Bronchial epithelial cell (primary cell): Measurements from ENCODE around the gene SUMF1. TPM values are rescaled to one million over a fixed set of nuclear protein-coding genes. Genes with fewer than 3 reads are reported as not detected.
A peak's percentile ranks its signal among the peaks of the same experiment; 100 is the strongest.

Experiments
- DNase-seq: peaks from one replicate; pipeline ENCODE4 v3.0.0-alpha.2; 2010; ENCODE audit warnings: low read depth
- FAIRE-seq: peaks from 2 replicates; lab custom pipeline; 2011; peaks lifted over from hg19 to GRCh38; lab: Jason Lieb, UNC
- H3K27me3 ChIP-seq: 2 replicates; pipeline ENCODE4 v1.5.1; 2011; ENCODE audit warnings: low read length; ENCODE audit not compliant: control insufficient read depth, insufficient read depth
- H3K36me3 ChIP-seq: 2 replicates; pipeline ENCODE4 v1.5.1; 2011; ENCODE audit warnings: low read length; ENCODE audit not compliant: control insufficient read depth, insufficient read depth
- H3K4me3 ChIP-seq: 2 replicates; pipeline ENCODE4 v1.5.1; 2011; ENCODE audit warnings: mild to moderate bottlenecking, low read depth, low read length, control low read depth
- total RNA-seq: library from RNA; depleted of rRNA; stranded (reverse); fragments of >200 nt; gene quantifications from 2 replicates; pipeline ENCODE4 v1.2.1, GENCODE V29; 2014
- TF ChIP-seq, protein P1 (sequence below): IDR thresholded peaks from 2 replicates; pipeline ENCODE4 v1.5.1; 2011; ENCODE audit warnings: mild to moderate bottlenecking, moderate library complexity, low read length, control low read depth, inconsistent platforms; ENCODE audit not compliant: insufficient read depth, severe bottlenecking

SUMF1 gene
- total RNA-seq = 44.5 and 81.7 TPM in 2 replicates

DNA sequence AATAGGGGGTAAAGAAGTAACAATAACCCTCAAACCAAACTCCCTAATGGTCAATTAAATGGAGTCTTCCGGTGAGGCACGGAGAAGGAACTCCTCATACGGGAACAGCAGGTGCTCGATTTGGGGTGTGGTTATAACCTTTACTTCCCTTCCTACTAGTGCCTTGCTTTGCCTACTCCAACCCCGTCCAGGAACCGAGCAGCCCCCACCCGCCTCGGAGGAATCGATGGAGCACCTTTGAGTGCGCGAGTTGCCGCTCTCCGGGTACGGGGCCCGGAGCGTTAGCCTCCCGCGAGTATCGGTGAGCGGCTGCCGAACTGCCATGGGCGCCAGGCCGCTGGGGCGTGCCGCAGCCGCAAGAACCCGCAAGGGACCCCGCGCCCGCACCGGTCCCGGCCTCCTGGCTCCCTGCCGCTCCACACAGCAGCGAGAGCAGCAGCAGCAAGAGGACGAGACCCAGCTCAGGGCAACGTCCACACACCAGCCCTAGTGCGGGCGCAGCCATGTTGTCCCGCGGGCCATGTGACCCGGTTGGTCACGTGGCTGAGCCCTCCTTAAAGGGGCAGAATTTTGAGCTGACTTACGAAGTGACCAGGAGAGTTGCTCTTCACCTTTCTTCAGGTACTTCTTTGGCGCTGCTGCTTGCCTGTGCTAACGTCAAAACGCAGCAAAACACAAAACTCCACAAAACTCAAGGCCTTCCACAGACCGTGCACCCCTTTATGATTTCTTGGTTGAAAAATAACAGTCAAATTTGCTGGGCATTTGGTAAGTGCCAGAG lies at the start of gene SUMF1:
Gene SUMF1 (minus strand): TSS at position 529 of the 781 bp plus-strand sequence. CDS start 24 bp downstream, at position 505.
- no peak for FAIRE-seq
- H3K27me3 ChIP-seq = no peaks in the 10 kb centered on the region
- TF ChIP-seq, protein P1, sequence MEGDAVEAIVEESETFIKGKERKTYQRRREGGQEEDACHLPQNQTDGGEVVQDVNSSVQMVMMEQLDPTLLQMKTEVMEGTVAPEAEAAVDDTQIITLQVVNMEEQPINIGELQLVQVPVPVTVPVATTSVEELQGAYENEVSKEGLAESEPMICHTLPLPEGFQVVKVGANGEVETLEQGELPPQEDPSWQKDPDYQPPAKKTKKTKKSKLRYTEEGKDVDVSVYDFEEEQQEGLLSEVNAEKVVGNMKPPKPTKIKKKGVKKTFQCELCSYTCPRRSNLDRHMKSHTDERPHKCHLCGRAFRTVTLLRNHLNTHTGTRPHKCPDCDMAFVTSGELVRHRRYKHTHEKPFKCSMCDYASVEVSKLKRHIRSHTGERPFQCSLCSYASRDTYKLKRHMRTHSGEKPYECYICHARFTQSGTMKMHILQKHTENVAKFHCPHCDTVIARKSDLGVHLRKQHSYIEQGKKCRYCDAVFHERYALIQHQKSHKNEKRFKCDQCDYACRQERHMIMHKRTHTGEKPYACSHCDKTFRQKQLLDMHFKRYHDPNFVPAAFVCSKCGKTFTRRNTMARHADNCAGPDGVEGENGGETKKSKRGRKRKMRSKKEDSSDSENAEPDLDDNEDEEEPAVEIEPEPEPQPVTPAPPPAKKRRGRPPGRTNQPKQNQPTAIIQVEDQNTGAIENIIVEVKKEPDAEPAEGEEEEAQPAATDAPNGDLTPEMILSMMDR = no peak
- peak within 1 kb of the TSS; percentile 57 for H3K4me3 ChIP-seq
- peak; percentile 65 for DNase-seq
- no peaks in the 10 kb centered on the region for H3K36me3 ChIP-seq

GRCh38 chr3:4515916-4516579 lies 49.0 kb upstream of the SUMF1 start:
- Histone ChIP-seq H3K4me3 (no peak overlapping the region), H3K36me3 (no peaks in the 10 kb centered on the region), H3K27me3 (no peaks in the 10 kb centered on the region)
- TF ChIP-seq, protein P1 = no peak
- FAIRE-seq (no peak), DNase-seq (peak; percentile 38)

DNA sequence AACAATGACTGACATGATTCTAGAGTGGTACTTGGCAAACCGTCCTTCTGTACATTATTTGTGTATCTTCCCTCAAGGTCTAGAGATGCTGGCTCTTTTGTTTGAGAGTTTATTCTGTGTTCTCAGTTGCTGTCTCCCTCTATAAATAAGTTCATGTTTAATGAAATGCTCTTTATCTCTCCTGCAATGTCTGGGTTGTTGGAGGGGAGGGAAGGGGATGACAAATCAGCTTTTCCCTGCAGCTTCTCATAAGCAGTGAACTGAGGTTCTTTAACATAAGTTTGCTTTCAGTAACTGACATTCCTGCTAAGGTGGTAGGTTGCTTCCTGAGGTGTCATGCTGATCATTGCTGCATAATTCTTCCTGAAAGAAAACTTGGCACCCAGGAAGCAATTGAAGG lies 47.8 kb upstream of the SUMF1 start:
- TF ChIP-seq, protein P1 = no peak
- no peak for FAIRE-seq
- no peaks in the 10 kb centered on the region for H3K27me3 ChIP-seq
- no peak for DNase-seq
- H3K36me3 ChIP-seq = no peaks in the 10 kb centered on the region
- H3K4me3 ChIP-seq = no peak overlapping the region

DNA sequence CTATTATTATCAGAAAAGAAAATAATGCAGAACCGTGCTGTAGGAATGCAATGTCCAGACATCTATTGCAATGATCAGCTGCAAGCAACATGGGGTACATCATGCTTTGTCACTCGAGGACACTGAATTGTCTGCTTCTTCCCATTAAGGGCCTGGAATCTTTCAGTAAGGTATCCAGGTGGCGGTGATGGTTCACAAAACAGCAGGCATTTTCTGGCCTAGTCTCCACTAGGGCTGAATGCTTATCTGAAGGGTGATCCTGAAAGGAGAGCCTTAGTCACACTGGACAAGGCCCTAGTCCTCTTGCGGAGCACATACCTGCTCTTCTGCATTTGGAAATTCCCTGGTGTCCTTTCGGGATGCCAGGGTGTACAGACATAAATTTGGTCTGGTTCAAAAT lies 47.3 kb upstream of the SUMF1 start:
- DNase-seq (no peak), FAIRE-seq (no peak)
- H3K27me3 ChIP-seq = no peaks in the 10 kb centered on the region
- no peaks in the 10 kb centered on the region for H3K36me3 ChIP-seq
- TF ChIP-seq, protein P1 = no peak
- H3K4me3 ChIP-seq = no peak overlapping the region

GRCh38 chr3:4512895-4513616 lies 46.0 kb upstream of the SUMF1 start:
- TF ChIP-seq, protein P1 = no peak
- DNase-seq (no peak), FAIRE-seq (no peak)
- Histone ChIP-seq H3K36me3 (no peaks in the 10 kb centered on the region), H3K27me3 (no peaks in the 10 kb centered on the region), H3K4me3 (no peak overlapping the region)
